ENCODE measurements around the gene CABYR.
A peak's percentile ranks its signal among the peaks of the same experiment; 100 is the strongest.

Gene CABYR

DNA sequence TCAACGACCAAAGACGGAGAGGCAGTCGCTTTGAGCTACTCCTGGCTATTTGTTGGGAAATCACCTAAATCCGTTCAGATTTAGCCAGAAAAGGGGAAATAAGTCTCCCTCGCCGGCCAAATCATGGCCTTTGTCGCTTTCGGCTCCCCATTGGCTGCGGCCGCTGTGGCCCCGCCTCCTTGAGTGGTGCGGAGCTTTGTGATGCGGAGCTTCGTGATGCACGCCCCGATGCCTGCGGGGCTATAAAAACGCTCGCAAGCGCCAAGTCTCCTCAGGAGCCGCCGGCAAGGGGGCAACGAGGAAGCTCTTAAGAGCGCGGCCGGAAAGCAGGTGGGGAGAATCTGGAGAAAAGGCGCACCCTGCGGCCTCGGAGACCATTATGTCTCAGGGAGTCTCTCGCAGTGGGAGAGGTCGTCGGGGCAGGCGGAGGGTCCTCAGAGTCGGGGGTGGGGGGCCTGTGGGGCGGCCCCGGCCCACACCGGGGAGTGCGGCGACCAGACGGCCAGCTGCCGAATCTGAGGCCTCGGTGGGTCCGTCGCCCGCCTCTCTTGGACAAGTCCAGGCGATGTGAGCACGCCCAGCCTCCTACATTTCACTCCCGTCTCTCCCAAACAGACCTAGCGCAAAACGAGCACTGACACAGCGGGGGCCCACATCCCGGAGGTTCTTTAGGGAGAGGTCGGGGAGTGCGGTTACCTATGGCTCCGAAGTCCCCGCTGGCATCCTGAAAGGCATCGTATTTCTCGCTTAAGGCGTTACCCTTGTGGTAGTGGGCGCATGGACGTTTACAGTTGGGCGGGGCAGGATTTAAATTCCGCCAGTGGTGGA is at the start of gene CABYR:
TSS of gene CABYR (plus strand) at position 274 of the 828 bp plus-strand sequence. CDS start 4,053 bp downstream, outside the sequence.
- TF ChIP-seq GATA3 (IDR thresholded peaks at IDR 0.05; ENCODE audit: low read depth, low read length) (no peak), GATA2 (IDR thresholded peaks at IDR 0.05; ENCODE audit: low read depth, low read length) (no peak)

GRCh38 chr18:24089076-24089475 is 49.8 kb upstream of the CABYR start:
- TF ChIP-seq GATA3 (IDR thresholded peaks at IDR 0.05; ENCODE audit: low read depth, low read length) (no peak), GATA2 (IDR thresholded peaks at IDR 0.05; ENCODE audit: low read depth, low read length) (0 out of 2 replicates have a peak, but pooled peaks have one; percentile 23)

GRCh38 chr18:24089515-24090337 is 49.1 kb upstream of the CABYR start:
- TF ChIP-seq GATA3 (IDR thresholded peaks at IDR 0.05; ENCODE audit: low read depth, low read length) (no peak), GATA2 (IDR thresholded peaks at IDR 0.05; ENCODE audit: low read depth, low read length) (no peak)

GRCh38 chr18:24090876-24091275 is 48.0 kb upstream of the CABYR start:
- TF ChIP-seq GATA2 (IDR thresholded peaks at IDR 0.05; ENCODE audit: low read depth, low read length) (no peak), GATA3 (IDR thresholded peaks at IDR 0.05; ENCODE audit: low read depth, low read length) (no peak)

- TF ChIP-seq GATA2 (IDR thresholded peaks at IDR 0.05; ENCODE audit: low read depth, low read length) (no peak), GATA3 (IDR thresholded peaks at IDR 0.05; ENCODE audit: low read depth, low read length) (no peak)
Observed at GRCh38 chr18:24094561-24094960, 44.3 kb upstream of the CABYR start.

DNA sequence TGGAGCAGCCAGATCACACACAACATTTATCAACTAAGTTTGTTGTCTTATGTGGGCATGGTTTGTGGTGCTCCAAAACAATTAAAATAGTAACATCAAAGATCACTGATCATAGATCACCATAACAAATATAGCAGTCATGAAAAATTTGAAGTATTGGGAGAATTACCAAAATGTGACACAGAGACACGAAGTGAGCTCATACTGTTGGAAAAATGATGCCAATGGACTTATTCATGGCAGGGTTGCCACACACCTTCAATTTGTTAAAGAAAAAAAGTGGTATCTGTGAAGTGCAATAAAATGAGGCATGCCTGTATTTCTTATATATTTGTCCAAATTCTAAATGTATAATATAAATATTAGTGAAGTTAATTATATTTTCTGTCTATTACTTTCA is 42.9 kb upstream of the CABYR start:
- TF ChIP-seq GATA2 (IDR thresholded peaks at IDR 0.05; ENCODE audit: low read depth, low read length) (no peak), GATA3 (IDR thresholded peaks at IDR 0.05; ENCODE audit: low read depth, low read length) (no peak)

DNA sequence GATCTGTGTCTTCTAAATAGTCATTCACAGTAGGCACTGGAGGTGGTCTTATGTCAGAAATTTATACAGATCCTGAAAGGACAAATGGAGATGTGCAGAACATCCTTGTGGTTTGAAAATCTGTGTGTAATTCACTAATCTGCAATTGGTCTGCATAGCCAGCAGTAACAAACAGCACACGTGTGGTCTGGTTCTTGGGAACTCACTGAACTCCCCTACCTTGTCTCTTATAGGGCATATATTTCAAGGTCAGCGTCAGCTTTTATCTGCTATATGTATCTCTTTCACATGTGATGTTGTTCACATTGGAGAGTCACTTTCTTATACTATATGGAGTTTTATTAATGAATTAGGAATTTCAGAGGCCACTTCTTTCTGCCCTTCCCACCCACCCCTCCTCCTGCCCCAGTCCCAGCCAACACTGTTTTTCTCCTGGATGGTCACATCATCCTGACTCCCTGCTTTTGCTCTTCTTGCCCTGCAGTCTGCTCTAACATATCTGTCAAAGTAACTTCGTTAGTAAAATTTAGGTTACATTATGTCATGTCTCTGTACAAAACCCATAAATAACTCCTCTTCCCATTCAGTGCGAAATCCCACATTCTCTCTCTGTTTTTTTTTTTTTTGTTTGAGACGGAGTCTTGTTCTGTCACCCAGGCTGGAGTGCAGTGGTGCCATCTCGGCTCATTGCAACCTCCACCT is 35.4 kb upstream of the CABYR start:
- no peak for TF ChIP-seq GATA3 (IDR thresholded peaks at IDR 0.05; ENCODE audit: low read depth, low read length)
- no peak for TF ChIP-seq GATA2 (IDR thresholded peaks at IDR 0.05; ENCODE audit: low read depth, low read length)

- TF ChIP-seq GATA3 (IDR thresholded peaks at IDR 0.05; ENCODE audit: low read depth, low read length) = no peak
- TF ChIP-seq GATA2 (IDR thresholded peaks at IDR 0.05; ENCODE audit: low read depth, low read length) = no peak
Observed at GRCh38 chr18:24104486-24104885, 34.4 kb upstream of the CABYR start.

DNA sequence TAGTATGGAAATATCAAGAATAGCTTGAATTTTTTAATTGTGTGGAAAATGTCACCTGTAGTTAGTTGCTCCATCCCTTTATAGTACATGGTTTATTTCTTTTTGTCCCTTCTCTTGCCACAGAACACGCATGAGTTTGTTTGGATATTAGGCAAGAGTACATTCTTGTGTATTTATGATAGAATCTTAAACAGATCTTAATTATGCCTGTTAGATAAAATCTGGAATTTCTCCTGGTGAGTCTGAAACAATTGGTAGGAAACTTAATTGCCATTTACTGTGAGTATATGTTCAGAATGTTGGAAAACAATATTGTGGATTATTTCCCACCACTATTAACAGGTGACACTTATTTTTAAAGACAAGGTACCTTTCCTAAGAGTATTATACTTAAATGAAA is 30.2 kb upstream of the CABYR start:
- TF ChIP-seq GATA2 (IDR thresholded peaks at IDR 0.05; ENCODE audit: low read depth, low read length) (no peak), GATA3 (IDR thresholded peaks at IDR 0.05; ENCODE audit: low read depth, low read length) (no peak)

DNA sequence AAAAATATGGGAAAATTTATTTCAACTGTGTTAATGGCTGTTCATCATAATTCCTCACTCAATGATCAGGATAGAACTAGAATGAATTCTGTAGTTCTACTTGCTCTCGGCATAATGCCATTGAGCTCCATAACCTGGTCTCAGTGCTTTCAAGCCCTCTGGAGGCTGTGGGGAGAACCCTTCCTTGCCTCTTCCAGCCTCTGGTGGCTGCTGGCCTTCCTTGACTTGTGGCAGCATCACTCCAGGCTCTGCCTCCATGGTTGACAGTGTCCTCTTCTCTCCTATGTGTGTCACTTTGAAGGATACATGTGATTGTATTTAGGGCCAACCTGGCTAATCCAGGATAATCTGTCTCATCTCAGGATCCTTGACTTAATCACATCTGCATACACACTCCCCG is 26.9 kb upstream of the CABYR start:
- no peak for TF ChIP-seq GATA2 (IDR thresholded peaks at IDR 0.05; ENCODE audit: low read depth, low read length)
- no peak for TF ChIP-seq GATA3 (IDR thresholded peaks at IDR 0.05; ENCODE audit: low read depth, low read length)

DNA sequence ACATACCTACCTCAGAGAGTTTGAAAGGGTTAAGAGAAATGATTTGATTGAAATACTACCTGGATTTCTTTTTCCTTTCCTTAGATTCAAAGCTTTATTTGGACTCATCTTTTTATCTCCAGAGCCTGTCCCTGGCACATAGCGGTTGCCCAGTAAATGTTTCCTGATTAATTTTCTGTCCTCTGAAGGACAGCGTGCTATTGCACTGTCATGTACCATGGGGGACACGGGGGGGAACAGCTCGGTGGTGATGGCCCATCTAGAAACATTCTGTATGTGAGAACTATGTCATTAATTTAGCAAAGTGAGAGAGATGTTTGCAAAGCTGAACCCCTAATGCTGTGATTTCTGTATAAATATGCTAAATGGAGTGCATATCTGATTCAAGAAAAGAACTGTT is 26.4 kb upstream of the CABYR start:
- TF ChIP-seq GATA2 (IDR thresholded peaks at IDR 0.05; ENCODE audit: low read depth, low read length) (no peak), GATA3 (IDR thresholded peaks at IDR 0.05; ENCODE audit: low read depth, low read length) (no peak)

GRCh38 chr18:24112874-24113615 is 25.8 kb upstream of the CABYR start:
- no peak for TF ChIP-seq GATA2 (IDR thresholded peaks at IDR 0.05; ENCODE audit: low read depth, low read length)
- TF ChIP-seq GATA3 (IDR thresholded peaks at IDR 0.05; ENCODE audit: low read depth, low read length) = no peak

- TF ChIP-seq GATA3 (IDR thresholded peaks at IDR 0.05; ENCODE audit: low read depth, low read length) = no peak
- TF ChIP-seq GATA2 (IDR thresholded peaks at IDR 0.05; ENCODE audit: low read depth, low read length) = no peak
Observed at GRCh38 chr18:24114924-24115549, 23.8 kb upstream of the CABYR start.

Data from SH-SY5Y (cell line).